SHP77 treated with DMSO at 0.1 percent for 48 hours (cell line): ENCODE data around the gene A3GALT2.
"Not testable (repeated sequence)": the region's sequence is repeated elsewhere in the genome, so short reads cannot be mapped to it uniquely, and the experiment has no call there.

Source experiments
- DNase-seq: peaks from one replicate; lab custom pipeline; 2025; lab: John Stamatoyannopoulos, UW

A3GALT2 gene

DNA sequence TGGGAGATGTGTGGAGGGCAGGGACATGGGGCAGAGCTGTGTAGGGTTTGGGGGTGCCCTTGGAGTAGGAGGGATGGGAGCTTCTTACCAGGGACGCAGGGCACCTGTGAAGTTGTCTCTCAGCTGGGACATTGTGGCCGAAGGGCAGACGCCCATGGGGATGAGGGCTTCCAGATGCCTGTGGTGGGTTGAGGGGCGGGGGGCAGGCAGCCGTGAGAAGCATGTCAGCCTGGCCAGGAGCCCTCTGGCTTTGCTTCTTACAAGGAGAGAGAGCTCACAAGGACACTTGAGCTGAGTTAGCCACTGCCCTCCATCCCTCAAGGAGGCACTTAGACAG lies 8.5 kb downstream of the A3GALT2 start:
- no peak for DNase-seq

DNA sequence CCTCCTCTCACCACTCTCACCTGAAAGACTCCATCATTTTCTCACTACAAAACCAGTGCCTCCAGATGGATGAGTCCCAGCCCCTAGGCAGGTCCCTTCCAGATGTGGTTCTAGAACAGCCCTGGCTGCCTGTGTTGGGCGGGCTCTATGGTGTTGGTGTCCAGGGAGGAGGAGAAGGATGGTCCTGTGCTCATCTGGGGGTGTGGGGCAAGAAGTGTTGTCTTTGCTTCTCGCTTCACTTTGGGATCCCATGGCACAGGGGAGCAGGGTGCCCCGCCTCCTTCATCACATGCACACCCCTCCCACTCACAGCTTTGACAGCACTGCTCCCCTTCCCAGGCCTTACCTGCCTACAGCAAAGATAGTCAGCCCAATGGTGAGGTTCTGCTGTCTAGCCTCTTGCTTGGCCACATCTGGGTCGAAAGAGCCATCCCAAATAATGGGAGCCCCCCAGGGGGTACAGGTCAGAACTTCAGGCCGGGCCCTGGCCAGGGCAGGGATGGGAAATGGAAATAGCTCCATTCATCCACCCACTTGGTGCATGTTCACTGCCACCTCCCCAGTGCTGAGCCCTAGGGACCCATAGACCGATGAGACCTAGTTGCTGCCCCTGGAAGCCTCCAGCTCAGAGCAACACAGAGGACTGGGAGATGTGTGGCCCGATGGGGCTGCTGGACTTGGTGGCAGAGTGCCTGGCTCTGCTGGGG lies 9.0 kb downstream of the A3GALT2 start:
- DNase-seq = no peak

DNA sequence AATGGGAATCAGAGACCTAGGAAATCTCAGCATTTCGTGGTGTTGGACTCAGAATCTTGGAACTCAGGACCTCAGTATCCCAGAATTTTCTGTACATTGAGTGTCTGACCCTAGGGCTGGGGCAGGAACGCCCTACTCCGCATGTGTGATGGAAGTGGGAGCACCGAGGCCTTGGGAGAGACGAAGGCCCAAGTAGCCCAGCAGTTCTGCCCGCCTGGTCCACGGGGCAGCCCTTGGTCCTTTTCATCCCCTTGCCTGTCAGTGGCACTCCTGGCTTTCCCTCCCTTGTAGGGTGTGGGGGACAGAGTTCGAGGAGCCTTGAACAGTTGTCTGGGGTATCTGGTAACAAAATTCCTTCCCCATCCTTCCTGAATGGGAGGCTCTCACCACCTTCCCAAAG lies 10.2 kb downstream of the A3GALT2 start:
- DNase-seq = no peak

DNA sequence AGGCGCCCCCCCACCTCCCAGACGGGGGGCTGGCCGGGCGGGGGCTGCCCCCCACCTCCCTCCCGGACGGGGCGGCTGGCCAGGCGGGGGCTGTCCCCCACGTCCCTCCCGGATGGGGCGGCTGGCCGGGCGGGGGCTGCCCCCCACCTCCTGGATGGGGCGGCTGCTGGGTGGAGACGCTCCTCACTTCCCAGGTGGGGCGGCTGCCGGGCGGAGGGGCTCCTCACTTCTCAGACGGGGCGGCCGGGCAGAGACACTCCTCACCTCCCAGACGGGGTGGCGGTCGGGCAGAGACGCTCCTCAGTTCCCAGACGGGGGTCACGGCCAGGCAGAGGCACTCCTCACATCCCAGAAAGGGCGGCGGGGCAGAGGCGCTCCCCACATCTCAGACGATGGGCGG lies 11.5 kb downstream of the A3GALT2 start:
- not testable (repeated sequence) for DNase-seq

DNA sequence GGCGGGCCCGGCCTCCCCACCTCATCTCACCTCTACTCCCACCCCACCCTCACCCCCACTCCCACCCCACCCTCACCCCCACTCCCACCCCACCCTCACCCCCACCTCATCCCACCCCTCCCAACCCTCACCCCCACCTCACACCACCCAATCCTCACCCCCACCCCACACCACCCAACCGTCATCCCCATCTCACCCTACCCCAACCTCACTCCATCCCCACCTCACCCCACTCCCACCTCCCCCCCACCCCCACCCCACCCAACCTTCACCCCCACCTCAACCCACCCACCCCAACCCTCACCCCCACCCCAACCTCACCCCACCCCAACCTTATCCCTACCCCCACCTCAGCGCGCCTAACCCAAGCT lies 13.4 kb downstream of the A3GALT2 start:
- DNase-seq = no peak

DNA sequence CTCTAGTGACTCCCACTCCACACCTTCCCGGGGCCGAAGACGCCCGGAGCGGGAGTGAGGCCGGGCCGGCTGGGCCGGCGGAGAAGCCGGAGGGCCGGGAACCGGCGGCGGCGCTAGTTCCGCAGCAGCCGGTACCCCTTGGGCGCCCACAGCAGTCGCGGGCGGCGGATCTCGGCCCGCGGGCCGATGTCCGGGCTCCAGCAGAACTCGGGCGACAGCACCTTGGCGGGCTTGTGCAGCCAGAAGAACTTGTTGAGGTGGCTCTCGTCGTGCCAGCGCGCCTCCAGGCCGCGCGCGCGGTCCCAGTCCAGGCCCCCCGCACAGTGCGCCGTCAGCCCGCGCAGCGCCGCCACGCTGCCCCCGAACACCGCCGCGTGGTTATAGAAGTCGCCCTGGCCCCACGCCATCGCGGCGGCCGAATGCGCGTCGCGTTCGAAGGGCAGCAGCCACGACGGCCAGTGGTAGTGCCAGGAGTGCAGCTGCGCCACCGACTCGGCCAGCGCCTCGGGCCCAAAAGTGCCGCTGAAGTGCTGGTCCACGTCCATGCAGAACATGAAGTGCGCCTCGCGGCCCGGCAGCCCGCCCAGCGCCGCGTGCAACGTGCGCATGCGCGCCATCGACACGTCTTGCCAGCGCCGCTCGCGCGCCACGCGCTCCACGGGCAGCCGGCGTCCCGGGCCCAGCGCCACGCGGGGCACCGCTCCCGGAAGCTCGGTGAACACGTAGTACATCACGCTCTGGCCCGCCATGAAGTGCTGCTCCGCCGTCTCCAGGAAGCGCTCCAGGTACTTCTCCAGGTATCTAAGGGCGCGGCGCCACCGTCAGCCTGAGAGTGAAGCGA lies 14.0 kb downstream of the A3GALT2 start:
- no peak for DNase-seq

DNA sequence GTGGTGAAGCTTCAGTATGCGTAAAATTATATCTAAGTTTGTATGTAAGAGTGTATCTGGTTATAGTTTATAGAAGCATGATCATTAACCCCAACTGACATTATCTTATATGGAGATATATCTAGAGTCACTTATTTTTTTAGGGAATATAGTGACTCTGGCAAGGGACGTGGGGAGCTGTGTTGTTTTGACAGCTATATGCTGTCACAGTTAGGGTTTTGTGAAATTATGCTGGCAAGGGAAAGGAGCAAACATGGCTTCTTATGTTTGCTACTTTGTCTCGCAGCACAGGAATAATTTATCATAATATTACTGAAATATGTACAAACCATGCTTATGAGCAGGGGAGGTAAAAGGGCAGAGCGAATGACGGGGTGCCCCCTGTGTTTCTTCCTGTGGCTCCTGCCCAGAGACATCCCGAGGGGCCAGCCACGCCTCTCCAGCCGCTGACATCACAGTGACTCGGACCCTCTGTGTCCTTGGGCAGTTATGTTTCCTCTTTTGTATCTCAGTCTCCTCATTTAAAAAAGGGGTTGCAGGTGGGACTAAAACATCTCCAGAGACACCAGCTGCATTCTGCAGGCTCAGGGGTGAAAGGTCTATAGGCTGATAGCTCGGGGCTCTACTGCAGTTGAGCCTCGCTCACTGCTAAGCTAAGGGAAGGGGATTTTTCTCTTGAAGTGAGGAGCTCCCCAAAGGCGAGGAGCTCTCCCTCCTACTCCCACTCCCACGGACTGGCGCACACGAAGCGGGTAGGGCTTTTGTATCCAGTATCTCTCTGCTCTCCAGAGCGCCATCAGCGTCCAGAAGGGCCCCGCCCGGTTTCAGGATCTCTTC lies 14.9 kb downstream of the A3GALT2 start:
- DNase-seq = no peak

DNA sequence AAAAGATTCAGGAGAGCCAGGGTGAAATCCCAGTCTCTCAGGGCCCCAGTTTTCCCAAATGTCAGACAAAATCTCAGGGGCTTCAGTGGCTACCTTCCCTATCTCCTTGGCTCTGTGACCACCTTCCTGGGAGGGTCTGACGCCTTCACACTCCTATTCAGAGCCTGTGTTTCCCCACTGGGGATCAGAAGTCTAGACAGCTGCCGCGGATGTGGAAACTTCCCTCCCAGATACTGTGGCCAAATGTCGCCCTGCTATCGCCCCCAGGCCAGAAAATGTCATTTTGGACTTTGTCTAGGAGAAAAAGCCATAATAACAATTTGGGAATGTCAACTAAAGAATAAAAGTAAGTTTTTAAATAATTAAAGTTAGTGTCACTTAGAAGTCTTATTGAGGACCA lies 15.9 kb downstream of the A3GALT2 start:
- DNase-seq = no peak

DNA sequence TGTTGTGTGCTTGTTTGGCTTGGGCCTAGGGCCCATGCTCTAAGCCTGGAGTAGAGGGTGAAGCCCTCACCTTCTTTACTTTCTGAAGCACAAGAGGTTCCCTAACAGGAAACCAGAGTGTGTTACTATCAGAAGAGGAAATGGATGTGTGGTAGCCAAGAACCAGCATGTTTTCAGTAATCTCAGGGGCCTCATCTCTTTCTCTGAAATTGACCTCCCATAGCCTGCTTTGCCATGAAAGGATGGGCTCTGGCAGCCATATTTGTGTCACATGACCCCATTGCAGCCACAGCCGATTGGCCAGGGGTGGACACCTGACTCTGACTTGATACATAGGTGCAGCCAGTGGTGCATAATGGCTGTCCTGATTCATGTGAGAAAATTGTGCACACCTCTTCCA lies 18.6 kb downstream of the A3GALT2 start:
- no peak for DNase-seq

DNA sequence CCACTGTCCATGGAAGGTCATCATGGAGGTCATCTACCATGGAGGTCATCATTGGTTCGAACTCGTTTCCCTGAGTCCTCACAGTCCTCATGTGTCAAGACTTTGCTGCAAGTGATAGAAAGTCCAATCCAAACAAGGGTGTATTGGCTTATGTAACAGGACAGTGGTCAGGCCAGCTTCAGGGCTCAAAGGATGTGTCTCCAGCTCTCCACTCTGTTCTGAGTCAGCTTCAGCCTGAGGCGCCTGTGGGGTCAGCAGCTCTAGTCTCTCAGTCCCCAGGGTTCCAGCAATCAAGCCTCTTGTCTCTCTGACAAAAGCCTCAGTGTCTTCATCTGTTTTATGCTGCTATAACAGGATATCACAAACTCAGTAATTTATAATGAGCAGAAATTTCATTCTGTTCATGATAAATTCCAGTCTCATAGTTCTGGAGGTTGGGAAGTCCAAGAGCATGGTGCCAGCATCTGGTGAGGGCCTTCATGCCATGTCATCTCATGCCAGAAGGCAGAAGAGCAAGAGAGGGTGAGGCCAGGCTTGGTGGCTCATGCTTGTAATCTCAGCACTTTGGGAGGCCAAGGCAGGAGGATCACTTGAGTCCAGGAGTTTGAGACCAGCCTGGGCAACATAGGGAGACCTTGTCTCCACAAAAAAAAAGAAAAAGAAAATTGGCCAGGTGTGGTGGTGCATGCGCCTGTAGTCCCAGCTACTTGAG lies 19.5 kb downstream of the A3GALT2 start:
- DNase-seq = no peak

DNA sequence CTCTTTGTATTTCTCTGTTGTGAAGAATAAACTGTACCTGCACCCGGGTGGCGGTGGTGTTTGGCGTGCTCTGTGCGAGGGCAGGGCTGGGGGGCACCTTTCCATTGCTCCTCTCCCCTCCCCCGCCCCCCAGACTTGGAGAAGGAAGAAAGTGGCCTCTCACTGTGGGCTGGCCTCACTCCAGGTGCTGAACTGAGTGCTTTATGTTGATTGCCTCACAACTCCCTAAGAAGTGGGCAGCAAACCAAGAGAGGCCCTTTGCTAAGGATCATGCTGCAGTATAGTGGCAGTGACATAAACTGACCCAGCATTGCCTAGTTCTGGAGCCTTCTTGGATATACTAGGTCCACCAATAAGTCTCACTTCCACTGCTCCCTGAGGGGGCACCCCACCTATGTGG lies 20.2 kb downstream of the A3GALT2 start:
- no peak for DNase-seq

DNA sequence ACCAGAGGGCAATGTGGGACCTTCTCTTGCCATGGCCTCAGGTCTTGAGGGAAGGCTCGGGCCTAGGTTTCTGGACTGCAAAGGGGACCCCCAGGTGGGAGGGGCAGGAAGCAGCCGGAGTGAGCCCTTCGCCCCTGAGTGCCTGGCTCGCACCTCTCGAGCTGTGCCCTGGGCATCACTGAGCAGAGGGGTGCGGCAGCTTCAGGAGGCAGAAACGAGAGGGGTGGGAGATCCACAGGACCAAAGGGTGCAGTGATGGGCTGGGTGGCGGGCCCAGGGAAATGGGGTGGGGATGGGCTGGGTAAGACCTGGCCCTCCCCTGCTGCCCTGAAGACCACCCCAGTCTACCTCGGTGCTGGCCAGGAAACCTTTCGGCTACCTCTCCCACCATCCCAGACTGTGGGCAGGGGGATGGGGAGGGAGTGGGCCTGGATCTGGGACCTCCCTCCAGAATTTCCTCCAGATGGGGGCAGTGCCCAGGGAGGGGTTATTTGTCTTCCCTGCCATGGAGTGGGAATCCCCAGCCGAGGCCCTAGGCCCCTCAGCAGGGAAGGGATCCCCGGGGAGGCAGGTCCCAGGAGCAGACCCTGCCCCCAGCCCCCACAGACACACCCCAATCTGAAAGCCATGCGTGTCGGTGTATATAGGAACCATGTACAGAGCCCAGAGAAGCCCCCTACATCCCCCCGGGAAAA lies 21.3 kb downstream of the A3GALT2 start:
- DNase-seq = no peak

DNA sequence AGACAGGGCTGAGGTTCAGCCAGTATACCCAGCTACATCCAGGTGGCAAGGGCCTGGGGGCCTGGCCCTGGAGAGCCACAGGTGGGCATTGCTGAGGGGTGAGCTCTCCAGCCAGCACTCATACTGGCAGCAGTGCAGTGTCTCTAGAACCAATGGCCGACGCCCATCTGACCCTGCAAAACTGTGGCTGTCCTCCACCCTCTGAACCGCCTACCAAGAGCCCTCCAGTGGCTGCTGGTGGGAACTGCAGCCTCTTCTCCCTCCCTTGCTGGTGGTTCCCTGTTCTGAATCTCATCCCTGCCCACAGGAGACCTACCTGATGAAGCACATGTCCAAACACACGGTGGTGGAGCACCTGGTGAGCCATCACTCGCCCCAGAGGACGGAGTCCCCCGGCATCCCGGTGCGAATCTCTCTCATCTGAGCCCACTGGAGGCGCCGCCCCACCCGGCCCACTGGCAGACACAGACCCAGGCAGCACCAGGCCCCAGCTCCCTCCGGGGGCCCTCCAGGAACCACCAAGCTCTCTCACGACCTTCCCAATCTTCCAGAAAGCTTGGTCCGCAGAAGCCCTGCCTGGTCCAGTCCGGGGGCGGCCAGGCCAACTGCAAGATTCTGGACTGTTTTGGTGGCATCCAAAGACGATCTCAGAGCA lies 22.1 kb downstream of the A3GALT2 start:
- DNase-seq = peak; percentile 3

DNA sequence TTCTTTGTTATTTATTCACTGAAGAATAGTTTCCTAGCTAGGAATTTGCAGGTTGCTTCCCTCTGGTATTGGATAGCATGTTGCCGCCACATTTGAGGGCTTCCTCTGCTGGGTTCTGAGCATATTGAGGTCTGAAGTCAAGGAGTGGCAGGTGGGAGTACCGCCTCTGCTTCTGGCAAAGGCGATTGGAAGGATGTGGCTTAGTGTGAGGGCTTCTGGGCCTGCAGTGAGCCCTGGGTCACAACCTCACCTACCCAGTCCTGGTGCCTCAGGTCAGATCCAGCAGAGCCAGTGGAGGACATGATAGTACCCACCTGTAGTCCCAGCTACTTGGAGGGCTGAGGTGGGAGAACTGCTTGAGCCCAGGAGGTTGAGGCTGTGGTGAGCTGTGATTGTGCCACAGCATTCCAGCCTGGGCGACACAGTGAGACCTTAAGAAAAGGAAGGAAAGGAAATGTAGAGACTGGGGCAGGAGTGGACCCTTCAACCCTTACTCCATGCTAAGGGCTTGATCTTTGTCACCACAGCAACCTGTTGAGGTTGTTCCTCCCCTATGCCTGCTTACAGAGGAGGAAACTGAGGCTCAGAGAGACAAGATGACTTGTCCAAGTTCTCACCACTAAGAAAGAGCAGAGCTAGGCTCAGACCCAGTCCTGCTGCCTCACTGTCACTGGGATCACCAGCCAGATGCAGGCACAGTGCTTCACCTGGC lies 22.8 kb downstream of the A3GALT2 start:
- DNase-seq = no peak

DNA sequence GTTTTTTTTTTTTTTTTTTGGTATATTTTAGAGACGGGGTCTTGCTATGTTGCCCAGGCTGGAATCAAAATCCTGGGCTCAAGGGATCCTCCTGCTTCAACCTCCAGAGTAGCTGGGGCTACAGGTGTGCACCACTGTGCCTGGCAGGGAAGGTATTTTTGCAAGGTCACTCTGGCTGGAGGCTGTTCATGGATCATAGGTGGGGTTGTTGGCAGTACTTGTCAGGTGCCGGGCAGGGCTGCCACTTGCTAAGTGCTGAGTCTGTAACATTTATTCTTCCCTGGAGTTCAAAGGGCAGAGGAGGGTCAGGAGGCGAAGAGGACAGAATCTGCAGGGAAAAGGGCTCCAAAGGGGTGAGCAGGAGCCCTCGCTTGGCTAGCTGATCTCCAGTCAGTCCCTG lies 24.1 kb downstream of the A3GALT2 start:
- DNase-seq = no peak

DNA sequence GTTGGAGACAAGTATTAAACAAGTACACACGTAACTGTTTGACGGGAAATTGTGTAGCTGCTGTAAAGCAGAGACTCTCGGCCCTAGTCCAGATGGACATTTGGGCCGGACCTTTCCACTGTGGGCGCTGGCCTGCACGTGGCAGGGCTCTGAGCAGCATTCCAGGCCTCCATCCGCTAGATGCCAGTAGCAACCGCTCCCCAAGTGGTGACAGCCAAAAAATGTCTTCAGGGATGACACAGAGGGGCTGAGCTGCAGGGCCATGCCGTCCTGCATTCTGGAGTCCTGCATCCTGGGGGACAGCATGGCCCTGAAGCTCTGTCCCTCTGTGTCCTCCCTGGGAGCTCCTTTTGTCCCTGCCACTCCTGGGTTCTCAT lies 24.8 kb downstream of the A3GALT2 start:
- no peak for DNase-seq

DNA sequence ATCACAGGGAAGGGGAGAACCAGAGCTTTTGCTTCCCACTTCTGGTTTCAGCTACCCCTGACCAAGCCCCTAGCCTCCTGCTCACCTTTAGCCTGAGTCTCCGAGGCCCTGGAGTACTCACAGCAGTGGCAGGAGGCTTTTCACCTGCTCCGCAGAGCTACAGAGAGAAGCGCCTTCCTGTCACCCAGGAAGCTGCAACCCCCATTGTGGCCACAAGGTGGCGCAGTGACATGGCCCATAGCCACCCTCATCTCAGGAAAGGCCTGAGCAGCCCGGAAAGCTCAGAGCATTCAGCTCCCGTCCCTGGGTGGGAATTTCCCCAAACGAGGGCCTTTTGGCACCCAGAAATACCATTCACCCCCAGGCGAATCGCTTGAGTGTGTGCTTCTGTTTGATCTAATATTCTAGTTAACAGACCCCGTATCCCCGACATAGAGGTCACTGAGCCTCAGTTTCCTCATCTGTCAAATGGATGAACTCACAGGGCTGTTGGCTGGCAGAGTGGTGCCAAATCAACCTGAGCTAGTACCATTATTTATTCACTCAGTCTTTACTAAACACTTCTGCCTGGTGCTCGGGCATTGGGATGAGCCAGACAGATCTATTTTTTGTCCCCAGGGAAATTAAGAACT lies 25.3 kb downstream of the A3GALT2 start:
- peak; percentile 57 for DNase-seq

DNA sequence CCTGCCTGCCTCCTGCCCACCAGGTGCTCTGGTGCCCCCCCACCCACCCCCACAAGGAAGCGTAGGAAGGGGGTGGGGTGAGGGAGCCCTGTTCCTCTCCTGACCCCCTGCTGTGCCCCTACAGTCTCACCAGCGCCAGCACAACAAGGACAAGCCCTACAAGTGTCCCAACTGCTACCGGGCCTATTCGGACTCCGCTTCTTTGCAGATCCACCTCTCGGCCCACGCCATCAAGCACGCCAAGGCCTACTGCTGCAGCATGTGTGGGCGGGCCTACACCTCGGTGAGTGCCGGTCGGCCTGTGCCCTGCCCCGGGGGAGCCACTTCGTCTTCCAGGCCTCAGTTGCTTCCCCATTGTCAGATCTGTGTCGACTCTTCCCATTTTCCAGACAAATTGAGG lies 25.9 kb downstream of the A3GALT2 start:
- no peak for DNase-seq

DNA sequence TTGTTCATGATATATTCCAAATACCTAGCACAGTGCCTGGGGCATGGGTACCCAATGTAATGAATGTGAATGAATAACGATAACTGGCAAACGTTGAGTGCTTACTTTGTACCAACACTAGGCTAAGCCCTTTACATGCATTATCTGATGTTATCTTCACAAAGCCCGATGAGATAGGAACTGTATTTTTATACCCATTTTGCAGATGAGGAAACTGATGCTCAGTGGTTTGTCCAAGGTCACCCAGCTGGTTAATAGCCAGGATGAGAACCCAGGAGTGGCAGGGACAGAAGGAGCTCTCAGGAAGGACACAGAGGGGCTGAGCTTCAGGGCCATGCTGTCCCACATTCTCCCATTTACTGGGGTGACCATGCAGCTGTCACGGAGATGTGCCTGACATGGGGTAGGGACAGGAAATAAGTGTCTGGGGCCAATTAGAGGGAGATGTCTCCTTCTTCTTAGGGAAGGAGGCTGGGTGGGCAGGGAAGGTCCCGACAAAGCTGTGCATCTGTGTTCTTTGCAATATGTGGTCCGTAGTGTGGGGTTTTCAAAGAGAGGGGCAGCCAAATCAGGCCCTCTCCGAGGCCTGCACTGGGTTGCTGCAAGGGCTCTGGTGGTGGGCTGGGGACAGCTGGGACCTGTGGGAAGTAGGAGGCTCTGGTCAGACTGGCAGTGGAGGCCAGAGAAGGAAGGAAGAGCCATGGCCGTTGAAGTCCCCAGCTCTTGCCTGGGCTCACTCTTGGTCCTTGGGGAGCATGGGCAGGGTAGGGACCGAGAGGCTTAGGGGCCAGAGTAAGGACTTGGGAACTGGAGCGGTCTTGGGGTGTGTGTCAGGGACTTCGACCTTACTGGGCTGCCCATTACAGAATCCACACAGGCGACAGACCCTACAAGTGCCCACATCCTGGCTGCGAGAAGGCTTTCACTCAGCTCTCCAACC lies 26.6 kb downstream of the A3GALT2 start:
- no peak for DNase-seq
